Central memory CD8-positive, alpha-beta T cell (primary cell): ENCODE data around the gene RBM19.

ENCODE experiments used
- ATAC-seq: fragments of 150-1000 bp; cut with Tn5 transposase; replicated peaks from 2 replicates; pipeline ENCODE4 v1.10.0; 2022; ENCODE audit warnings: mild to moderate bottlenecking, moderate FRiP score, moderate number of reproducible peaks; ENCODE audit not compliant: poor library complexity, severe bottlenecking; ENCODE audit errors: extremely low read depth
- DNase-seq, 2 donors: peaks; one replicate each; pipeline ENCODE4 v3.0.0; 2021; ENCODE audit warnings: low spot score in 2 of 2
- H3K27ac Mint-ChIP-seq: one replicate; pipeline ENCODE4 v1.8.0; 2022; ENCODE audit warnings: low read depth, mild to moderate bottlenecking, moderate library complexity, mixed read lengths
- H3K27me3 Mint-ChIP-seq: one replicate; pipeline ENCODE4 v1.8.0; 2022; ENCODE audit warnings: mixed read lengths
- H3K36me3 Mint-ChIP-seq: one replicate; pipeline ENCODE4 v1.8.0; 2022; ENCODE audit warnings: mild to moderate bottlenecking, moderate library complexity, mixed read lengths; ENCODE audit not compliant: insufficient read depth
- H3K4me1 Mint-ChIP-seq: one replicate; pipeline ENCODE4 v1.8.0; 2022; ENCODE audit warnings: mixed read lengths
- H3K4me3 Mint-ChIP-seq: one replicate; pipeline ENCODE4 v1.8.0; 2022; ENCODE audit warnings: mild to moderate bottlenecking, moderate library complexity, mixed read lengths
- H3K9me3 Mint-ChIP-seq: one replicate; pipeline ENCODE4 v1.8.0; 2022; ENCODE audit warnings: mixed read lengths

RBM19 gene

GRCh38 chr12:113983265-113983664, 17.1 kb upstream of the RBM19 start:
- Mint-ChIP-seq H3K9me3 (no peaks in the 10 kb centered on the region), H3K27me3 (peaks cover 52% of the 10 kb centered on the region), H3K4me3 (no peak overlapping the region), H3K4me1 (no peaks in the 10 kb centered on the region), H3K27ac (no peak overlapping the region), H3K36me3 (no peaks in the 10 kb centered on the region)
- ATAC-seq (no peak), DNase-seq (no peak)

GRCh38 chr12:113981876-113982275, 15.8 kb upstream of the RBM19 start:
- ATAC-seq (no peak), DNase-seq (no peak)
- Mint-ChIP-seq H3K4me1 (no peaks in the 10 kb centered on the region), H3K27ac (no peak overlapping the region), H3K36me3 (no peaks in the 10 kb centered on the region), H3K9me3 (no peaks in the 10 kb centered on the region), H3K27me3 (peaks cover 46% of the 10 kb centered on the region), H3K4me3 (no peak overlapping the region)

- H3K27me3 Mint-ChIP-seq, result peaks cover 51% of the 10 kb centered on the region
- no peaks in the 10 kb centered on the region for H3K4me1 Mint-ChIP-seq
- ATAC-seq (no peak), DNase-seq (no peak)
- H3K27ac Mint-ChIP-seq, result peak overlapping the region; percentile 46
- H3K4me3 Mint-ChIP-seq, result no peak overlapping the region
- H3K36me3 Mint-ChIP-seq, result no peaks in the 10 kb centered on the region
- no peaks in the 10 kb centered on the region for H3K9me3 Mint-ChIP-seq
Measured at GRCh38 chr12:113980537-113981337, 14.6 kb upstream of the RBM19 start.

- Mint-ChIP-seq H3K9me3 (no peaks in the 10 kb centered on the region), H3K36me3 (no peaks in the 10 kb centered on the region), H3K4me1 (no peaks in the 10 kb centered on the region), H3K27ac (no peak overlapping the region), H3K4me3 (no peak overlapping the region), H3K27me3 (peaks cover 58% of the 10 kb centered on the region)
- ATAC-seq (no peak), DNase-seq (no peak)
Measured at GRCh38 chr12:113980054-113980453, 13.9 kb upstream of the RBM19 start.

- ATAC-seq, result no peak
- DNase-seq, result no peak
- Mint-ChIP-seq H3K36me3 (no peaks in the 10 kb centered on the region), H3K27me3 (peaks cover 78% of the 10 kb centered on the region), H3K27ac (no peak overlapping the region), H3K4me3 (no peak overlapping the region), H3K9me3 (no peaks in the 10 kb centered on the region), H3K4me1 (peaks cover 7% of the 10 kb centered on the region)
Measured at GRCh38 chr12:113978080-113978479, 12.0 kb upstream of the RBM19 start.

GRCh38 chr12:113974006-113974405, 7.9 kb upstream of the RBM19 start:
- H3K36me3 Mint-ChIP-seq, result no peaks in the 10 kb centered on the region
- peaks cover 7% of the 10 kb centered on the region for H3K4me1 Mint-ChIP-seq
- no peaks in the 10 kb centered on the region for H3K9me3 Mint-ChIP-seq
- no peak overlapping the region for H3K27ac Mint-ChIP-seq
- ATAC-seq (no peak), DNase-seq (no peak)
- peaks cover 59% of the 10 kb centered on the region for H3K27me3 Mint-ChIP-seq
- no peak overlapping the region for H3K4me3 Mint-ChIP-seq

GRCh38 chr12:113973109-113973904, 7.2 kb upstream of the RBM19 start:
- H3K9me3 Mint-ChIP-seq, result no peaks in the 10 kb centered on the region
- H3K36me3 Mint-ChIP-seq, result no peaks in the 10 kb centered on the region
- DNase-seq, result no peak
- H3K27me3 Mint-ChIP-seq, result peaks cover 55% of the 10 kb centered on the region
- peaks cover 7% of the 10 kb centered on the region for H3K4me1 Mint-ChIP-seq
- H3K27ac Mint-ChIP-seq, result no peak overlapping the region
- H3K4me3 Mint-ChIP-seq, result no peak overlapping the region
- no peak for ATAC-seq

GRCh38 chr12:113971392-113971791, 5.3 kb upstream of the RBM19 start:
- Mint-ChIP-seq H3K9me3 (no peaks in the 10 kb centered on the region), H3K27ac (no peak overlapping the region), H3K4me1 (peaks cover 19% of the 10 kb centered on the region), H3K27me3 (peaks cover 42% of the 10 kb centered on the region), H3K4me3 (no peak overlapping the region), H3K36me3 (peaks cover 3% of the 10 kb centered on the region)
- ATAC-seq (no peak), DNase-seq (no peak)

GRCh38 chr12:113970211-113970610, 4.1 kb upstream of the RBM19 start:
- DNase-seq (no peak), ATAC-seq (no peak)
- H3K36me3 Mint-ChIP-seq, result peaks cover 5% of the 10 kb centered on the region
- H3K27me3 Mint-ChIP-seq, result peaks cover 30% of the 10 kb centered on the region
- H3K4me1 Mint-ChIP-seq, result peaks cover 29% of the 10 kb centered on the region
- no peak overlapping the region for H3K27ac Mint-ChIP-seq
- H3K9me3 Mint-ChIP-seq, result no peaks in the 10 kb centered on the region
- H3K4me3 Mint-ChIP-seq, result no peak overlapping the region

GRCh38 chr12:113967368-113967767, 1.2 kb upstream of the RBM19 start:
- no peak for DNase-seq
- Mint-ChIP-seq H3K9me3 (no peaks in the 10 kb centered on the region), H3K27me3 (peaks cover 2% of the 10 kb centered on the region), H3K4me1 (peaks cover 37% of the 10 kb centered on the region), H3K4me3 (peak overlapping the region; percentile 95), H3K27ac (no peak overlapping the region), H3K36me3 (peaks cover 9% of the 10 kb centered on the region)
- ATAC-seq, result no peak

- peaks cover 30% of the 10 kb centered on the region for H3K36me3 Mint-ChIP-seq
- H3K9me3 Mint-ChIP-seq, result no peaks in the 10 kb centered on the region
- no peak overlapping the region for H3K4me3 Mint-ChIP-seq
- DNase-seq (no peak), ATAC-seq (no peak)
- H3K27ac Mint-ChIP-seq, result no peak overlapping the region
- H3K27me3 Mint-ChIP-seq, result no peaks in the 10 kb centered on the region
- H3K4me1 Mint-ChIP-seq, result peaks cover 37% of the 10 kb centered on the region
Measured at GRCh38 chr12:113962733-113963132, 3.4 kb downstream of the RBM19 start.

- Mint-ChIP-seq H3K4me1 (peaks cover 33% of the 10 kb centered on the region), H3K27me3 (no peaks in the 10 kb centered on the region), H3K9me3 (no peaks in the 10 kb centered on the region), H3K27ac (peak overlapping the region; percentile 27), H3K36me3 (peaks cover 32% of the 10 kb centered on the region), H3K4me3 (no peak overlapping the region)
- ATAC-seq (no peak), DNase-seq (no peak)
Measured at GRCh38 chr12:113961921-113962710, 4.0 kb downstream of the RBM19 start.
